Caco-2 (cell line): Measurements from ENCODE around the gene PIP5KL1. TPM values are rescaled to one million over a fixed set of nuclear protein-coding genes. Genes with fewer than 3 reads are reported as not detected.
A peak's percentile ranks its signal among the peaks of the same experiment; 100 is the strongest.

Experiments
- BruUV-seq: library from RNA; stranded (reverse); fragments of 400-500 nt; replicated peaks from 2 replicates; lab custom pipeline; 2021; lab: Mats Ljungman, UMichigan
- CTCF ChIA-PET: fragments of 300-600 bp; sonication (Branson Sonifier 250); formaldehyde crosslinking; loops from one replicate; lab custom pipeline; 2022; ENCODE audit warnings: antibody characterized with exemption; lab: Charles Lee
- POLR2A ChIA-PET: fragments of 300-600 bp; sonication (Branson Sonifier 250); formaldehyde crosslinking; loops from one replicate; lab custom pipeline; 2022; ENCODE audit warnings: antibody characterized with exemption; lab: Charles Lee
- DNase-seq, 2 experiments: peaks; one replicate each; pipeline versions ENCODE4 v3.0.0 to v3.0.0-alpha.2; 2020 to 2022
- H3K27me3 ChIP-seq: replicated peaks from 2 replicates; pipeline ENCODE4 v1.6.0; 2011; ENCODE audit warnings: low read length; ENCODE audit not compliant: control insufficient read depth, insufficient read depth
- H3K36me3 ChIP-seq: 2 replicates; pipeline ENCODE4 v1.5.1; 2011; ENCODE audit warnings: low read length; ENCODE audit not compliant: control insufficient read depth, insufficient read depth
- H3K4me1 ChIP-seq: fragments of 250-450 bp; sonication (Bioruptor Pico); 2 replicates; pipeline ENCODE4 v1.5.1; 2020; ENCODE audit warnings: mild to moderate bottlenecking
- H3K4me3 ChIP-seq: 2 replicates; pipeline ENCODE4 v1.5.1; 2011; ENCODE audit warnings: low read depth, mild to moderate bottlenecking, control low read depth, low read length
- H3K9me3 ChIP-seq: fragments of 250-450 bp; sonication (Bioruptor Pico); 2 replicates; pipeline ENCODE4 v1.5.1; 2020; ENCODE audit warnings: mild to moderate bottlenecking, moderate library complexity
- H3K27ac Mint-ChIP-seq: one replicate; pipeline ENCODE4 v1.8.0; 2022; ENCODE audit warnings: mixed read lengths; ENCODE audit not compliant: unreplicated experiment
- H3K27me3 Mint-ChIP-seq: one replicate; pipeline ENCODE4 v1.8.0; 2022; ENCODE audit warnings: mixed read lengths; ENCODE audit not compliant: insufficient read depth, unreplicated experiment
- H3K36me3 Mint-ChIP-seq: one replicate; pipeline ENCODE4 v1.8.0; 2022; ENCODE audit warnings: mild to moderate bottlenecking, mixed read lengths; ENCODE audit not compliant: insufficient read depth, unreplicated experiment
- H3K4me1 Mint-ChIP-seq: one replicate; pipeline ENCODE4 v1.8.0; 2022; ENCODE audit warnings: low read depth, mixed read lengths; ENCODE audit not compliant: unreplicated experiment
- H3K4me3 Mint-ChIP-seq: one replicate; pipeline ENCODE4 v1.8.0; 2022; ENCODE audit warnings: mild to moderate bottlenecking, moderate library complexity, mixed read lengths; ENCODE audit not compliant: unreplicated experiment
- H3K9me3 Mint-ChIP-seq: one replicate; pipeline ENCODE4 v1.8.0; 2022; ENCODE audit warnings: mixed read lengths; ENCODE audit not compliant: unreplicated experiment
- intact Hi-C: fragments of 100-400 bp; cut with micrococcal nuclease; formaldehyde crosslinking; loops from one replicate; pipeline ENCODE4 v1.10.0; 2022; ENCODE audit not compliant: unreplicated experiment
- total RNA-seq: library from RNA; stranded (reverse); gene quantifications from 2 replicates; pipeline ENCODE4 v1.2.3, GENCODE V29; 2022
- TF ChIP-seq, protein P1 (sequence below), 2 experiments: fragments of 200-600 bp in 1 of 2; IDR thresholded peaks; 1 replicate in 1 of 2; 2 replicates in 1 of 2; pipeline versions ENCODE4 v1.5.1 to v1.8.0; 2011 to 2022; ENCODE audit warnings: antibody characterized with exemption in 1 of 2, control low read depth in 1 of 2, inconsistent platforms in 1 of 2, low read depth in 1 of 2, low read length in 1 of 2, mild to moderate bottlenecking in 1 of 2, moderate library complexity in 1 of 2; ENCODE audit not compliant: insufficient read depth in 1 of 2, severe bottlenecking in 1 of 2, unreplicated experiment in 1 of 2

Gene PIP5KL1
- total RNA-seq, 1 experiment from 2014 or later: 2.3 TPM

DNA sequence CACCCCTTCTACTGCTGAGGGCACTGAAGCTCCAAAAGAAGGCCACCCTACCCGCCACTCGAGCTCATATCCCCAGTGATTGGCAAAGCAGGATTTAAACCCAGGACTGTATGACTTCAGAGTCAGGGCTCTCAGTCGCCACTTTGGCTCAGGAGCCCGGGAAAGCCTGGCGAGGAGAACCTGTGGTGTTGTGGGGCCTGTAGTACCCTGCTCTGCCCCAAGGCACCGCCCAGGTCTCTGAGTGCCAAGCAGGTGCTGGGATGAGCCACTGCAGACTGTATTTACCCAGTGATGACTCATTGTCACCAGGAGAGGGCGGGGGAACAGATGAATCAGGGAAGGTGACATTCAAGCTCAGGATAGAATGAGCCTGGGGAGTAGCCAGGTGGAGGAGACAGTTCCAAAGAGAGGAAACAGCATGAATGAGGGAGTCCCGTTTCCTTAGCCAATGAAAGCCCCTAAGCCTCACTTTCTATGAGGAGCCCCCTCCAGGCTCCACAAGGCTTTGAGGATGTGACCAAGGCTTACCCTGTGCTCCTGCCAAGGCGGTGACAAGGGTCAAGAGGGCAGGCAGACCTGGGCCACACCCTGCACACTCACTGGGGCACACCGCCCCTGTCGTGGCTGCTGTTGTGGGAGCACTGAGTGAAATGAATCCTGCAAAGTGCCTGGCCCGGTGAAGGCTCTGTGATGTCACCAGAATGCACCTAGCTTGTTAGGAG, 24.9 kb upstream of the PIP5KL1 start:
- TF ChIP-seq, protein P1, sequence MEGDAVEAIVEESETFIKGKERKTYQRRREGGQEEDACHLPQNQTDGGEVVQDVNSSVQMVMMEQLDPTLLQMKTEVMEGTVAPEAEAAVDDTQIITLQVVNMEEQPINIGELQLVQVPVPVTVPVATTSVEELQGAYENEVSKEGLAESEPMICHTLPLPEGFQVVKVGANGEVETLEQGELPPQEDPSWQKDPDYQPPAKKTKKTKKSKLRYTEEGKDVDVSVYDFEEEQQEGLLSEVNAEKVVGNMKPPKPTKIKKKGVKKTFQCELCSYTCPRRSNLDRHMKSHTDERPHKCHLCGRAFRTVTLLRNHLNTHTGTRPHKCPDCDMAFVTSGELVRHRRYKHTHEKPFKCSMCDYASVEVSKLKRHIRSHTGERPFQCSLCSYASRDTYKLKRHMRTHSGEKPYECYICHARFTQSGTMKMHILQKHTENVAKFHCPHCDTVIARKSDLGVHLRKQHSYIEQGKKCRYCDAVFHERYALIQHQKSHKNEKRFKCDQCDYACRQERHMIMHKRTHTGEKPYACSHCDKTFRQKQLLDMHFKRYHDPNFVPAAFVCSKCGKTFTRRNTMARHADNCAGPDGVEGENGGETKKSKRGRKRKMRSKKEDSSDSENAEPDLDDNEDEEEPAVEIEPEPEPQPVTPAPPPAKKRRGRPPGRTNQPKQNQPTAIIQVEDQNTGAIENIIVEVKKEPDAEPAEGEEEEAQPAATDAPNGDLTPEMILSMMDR (IDR thresholded peaks at IDR 0.05; ENCODE audit: insufficient read depth in 1 of 2, low read depth in 1 of 2, low read length in 1 of 2, severe bottlenecking in 1 of 2, unreplicated experiment in 1 of 2): peak; percentile 64 to 75
- ChIA-PET CTCF (interaction anchor here (0.5 to 2.5 kb wide), 18 partner anchors 12 to 1458 kb away, joined by 3 to 10 read pairs (median 4); partner anchors contain the start of genes EEIG1 and NAIF1), POLR2A (interaction anchor here (0.8 to 1.0 kb wide), 2 partner anchors 25 to 162 kb away, joined by 3 to 4 read pairs; partner anchors contain the start of gene EEIG1)
- H3K27me3 ChIP-seq: no peaks in the 10 kb centered on the region
- H3K27me3 Mint-ChIP-seq: no peaks in the 10 kb centered on the region
- peaks cover 6% of the 10 kb centered on the region for H3K9me3 ChIP-seq
- peaks cover 12% of the 10 kb centered on the region for H3K4me1 Mint-ChIP-seq
- no peaks in the 10 kb centered on the region for H3K36me3 ChIP-seq
- peaks cover 7% of the 10 kb centered on the region for H3K36me3 Mint-ChIP-seq
- H3K4me1 ChIP-seq: peaks cover 29% of the 10 kb centered on the region
- no peaks in the 10 kb centered on the region for H3K9me3 Mint-ChIP-seq
- peak overlapping the region; percentile 82 for H3K27ac Mint-ChIP-seq
- intact Hi-C loops: loop anchor here (1.0 to 5.0 kb wide), 3 partner anchors 24 to 162 kb away; no protein-coding TSS in a partner anchor
- BruUV-seq: no TSS peak
- peak; percentile 86 to 90 for DNase-seq
- H3K4me3 Mint-ChIP-seq: peak overlapping the region; percentile 58
- no peak overlapping the region for H3K4me3 ChIP-seq

GRCh38 chr9:127954831-127955293, 24.3 kb upstream of the PIP5KL1 start:
- H3K36me3 ChIP-seq: no peaks in the 10 kb centered on the region
- no peak overlapping the region for H3K4me3 ChIP-seq
- Mint-ChIP-seq H3K27me3 (no peaks in the 10 kb centered on the region), H3K4me3 (no peak overlapping the region), H3K4me1 (peaks cover 12% of the 10 kb centered on the region), H3K27ac (peak overlapping the region; percentile 82), H3K36me3 (peaks cover 11% of the 10 kb centered on the region), H3K9me3 (no peaks in the 10 kb centered on the region)
- H3K27me3 ChIP-seq: no peaks in the 10 kb centered on the region
- peaks cover 29% of the 10 kb centered on the region for H3K4me1 ChIP-seq
- peaks cover 6% of the 10 kb centered on the region for H3K9me3 ChIP-seq
- CTCF ChIA-PET: interaction anchor here (0.8 to 2.5 kb wide), 15 partner anchors 11 to 163 kb away, joined by 3 to 10 read pairs (median 4); partner anchors contain the start of genes EEIG1 and NAIF1
- no TSS peak for BruUV-seq
- POLR2A ChIA-PET: interaction anchor here (0.8 to 1.0 kb wide), 2 partner anchors 26 to 163 kb away, joined by 3 to 4 read pairs; partner anchors contain the start of gene EEIG1
- intact Hi-C loops: loop anchor here (1.0 to 5.0 kb wide), 3 partner anchors 24 to 162 kb away; no protein-coding TSS in a partner anchor
- DNase-seq: no peak
- TF ChIP-seq, protein P1 (IDR thresholded peaks at IDR 0.05; ENCODE audit: insufficient read depth in 1 of 2, low read depth in 1 of 2, low read length in 1 of 2, severe bottlenecking in 1 of 2, unreplicated experiment in 1 of 2): no peak

GRCh38 chr9:127953768-127954505, 23.4 kb upstream of the PIP5KL1 start:
- ChIA-PET CTCF (interaction anchor here (0.7 to 2.5 kb wide), 5 partner anchors 10 to 164 kb away, joined by 3 to 10 read pairs (median 4); no protein-coding TSS in a partner anchor), POLR2A (no interaction called here)
- intact Hi-C loops: no loop called here
- Mint-ChIP-seq H3K36me3 (peaks cover 11% of the 10 kb centered on the region), H3K27me3 (no peaks in the 10 kb centered on the region), H3K4me3 (no peak overlapping the region), H3K4me1 (peaks cover 12% of the 10 kb centered on the region), H3K9me3 (no peaks in the 10 kb centered on the region), H3K27ac (peak overlapping the region; percentile 22)
- H3K9me3 ChIP-seq: peaks cover 6% of the 10 kb centered on the region
- TF ChIP-seq, protein P1 (IDR thresholded peaks at IDR 0.05; ENCODE audit: insufficient read depth in 1 of 2, low read depth in 1 of 2, low read length in 1 of 2, severe bottlenecking in 1 of 2, unreplicated experiment in 1 of 2): no peak
- H3K4me3 ChIP-seq: no peak overlapping the region
- no peaks in the 10 kb centered on the region for H3K36me3 ChIP-seq
- BruUV-seq: no TSS peak
- H3K27me3 ChIP-seq: no peaks in the 10 kb centered on the region
- peaks cover 29% of the 10 kb centered on the region for H3K4me1 ChIP-seq
- DNase-seq: no peak
